CD14-positive monocyte (primary cell): Measurements from ENCODE around the gene PPP1R12B. TPM values are rescaled to one million over a fixed set of nuclear protein-coding genes. Genes with fewer than 3 reads are reported as not detected.
"Not testable (repeated sequence)": the region's sequence is repeated elsewhere in the genome, so short reads cannot be mapped to it uniquely, and the experiment has no call there.

Experiments used
- DNase-seq, 3 donors: peaks; one replicate each; pipeline ENCODE4 v3.0.0-alpha.2; 2011 to 2022
- H2AFZ ChIP-seq: 2 replicates; pipeline ENCODE4 v1.6.0; 2012; ENCODE audit warnings: mild to moderate bottlenecking, low read depth, low read length, inconsistent platforms; ENCODE audit not compliant: insufficient read depth, poor library complexity, severe bottlenecking
- H3K27ac ChIP-seq, 2 donors: 1 replicate in 1 of 2; 2 replicates in 1 of 2; pipeline ENCODE4 v1.5.1; 2012 to 2013; ENCODE audit warnings: low read length in 2 of 2, control low read depth in 1 of 2, inconsistent platforms in 1 of 2, low read depth in 1 of 2, mild to moderate bottlenecking in 1 of 2
- H3K27me3 ChIP-seq, 2 donors: one replicate each; pipeline versions ENCODE4 v1.6.0 to v1.6.1; 2011 to 2013; ENCODE audit warnings: low read length in 2 of 2; ENCODE audit not compliant: control insufficient read depth in 2 of 2, insufficient read depth in 2 of 2
- H3K36me3 ChIP-seq, 2 donors: replicated peaks in 1 of 2; 1 replicate in 1 of 2; 2 replicates in 1 of 2; pipeline versions ENCODE4 v1.5.1 to v1.6.1; 2012 to 2013; ENCODE audit warnings: low read length in 2 of 2, control low read depth in 1 of 2, inconsistent platforms in 1 of 2, mild to moderate bottlenecking in 1 of 2; ENCODE audit not compliant: insufficient read depth in 2 of 2, control insufficient read depth in 1 of 2
- H3K4me1 ChIP-seq, 2 donors: 1 replicate in 1 of 2; 2 replicates in 1 of 2; pipeline versions ENCODE4 v1.5.1 to v1.6.1; 2012 to 2013; ENCODE audit warnings: low read length in 2 of 2, control low read depth in 1 of 2, inconsistent platforms in 1 of 2, mild to moderate bottlenecking in 1 of 2, moderate library complexity in 1 of 2; ENCODE audit not compliant: insufficient read depth in 2 of 2, control insufficient read depth in 1 of 2
- H3K4me2 ChIP-seq: replicated peaks from 2 replicates; pipeline ENCODE3; 2012; ENCODE audit warnings: low read length, moderate library complexity, mild to moderate bottlenecking; ENCODE audit not compliant: poor library complexity, severe bottlenecking; ENCODE audit errors: extremely low read depth
- H3K4me3 ChIP-seq, 3 experiments: fragments of 200-600 bp in 1 of 3; sonication (generic) in 1 of 3; replicated peaks in 1 of 3; 1 replicate in 2 of 3; 2 replicates in 1 of 3; pipeline ENCODE4 v1.5.1; 2011 to 2013; ENCODE audit warnings: low read length in 3 of 3, mild to moderate bottlenecking in 3 of 3, control low read depth in 2 of 3, low read depth in 2 of 3, inconsistent platforms in 1 of 3, moderate library complexity in 1 of 3
- H3K79me2 ChIP-seq: 2 replicates; pipeline ENCODE4 v1.6.0; 2012; ENCODE audit warnings: mild to moderate bottlenecking, control low read depth, inconsistent platforms, low read length, moderate library complexity; ENCODE audit not compliant: insufficient read depth
- H3K9ac ChIP-seq: 2 replicates; pipeline ENCODE4 v1.6.0; 2017; ENCODE audit warnings: low read length, mild to moderate bottlenecking; ENCODE audit not compliant: insufficient read depth, poor library complexity, severe bottlenecking
- H3K9me3 ChIP-seq, 2 donors: replicated peaks in 1 of 2; 1 replicate in 1 of 2; 2 replicates in 1 of 2; pipeline versions ENCODE4 v1.5.1 to v1.6.1; 2012 to 2013; ENCODE audit warnings: low read length in 2 of 2, control low read depth in 1 of 2; ENCODE audit not compliant: control insufficient read depth in 1 of 2, insufficient read depth in 1 of 2
- H4K20me1 ChIP-seq: 2 replicates; pipeline ENCODE4 v1.6.0; 2012; ENCODE audit warnings: mild to moderate bottlenecking, low read length, control low read depth, moderate library complexity; ENCODE audit not compliant: insufficient read depth
- H3K27ac Mint-ChIP-seq, 7 donors: one replicate each; pipeline ENCODE4 v1.8.0; 2020; ENCODE audit warnings: mild to moderate bottlenecking in 7 of 7, mixed read lengths in 7 of 7, moderate library complexity in 6 of 7, inconsistent platforms in 2 of 7
- H3K27me3 Mint-ChIP-seq, 3 donors: one replicate each; pipeline ENCODE4 v1.8.0; 2021 to 2022; ENCODE audit warnings: low read depth in 3 of 3, mild to moderate bottlenecking in 3 of 3, mixed read lengths in 3 of 3, moderate library complexity in 3 of 3, inconsistent platforms in 1 of 3
- H3K36me3 Mint-ChIP-seq, 2 donors: one replicate each; pipeline ENCODE4 v1.8.0; 2020; ENCODE audit warnings: mixed read lengths in 2 of 2, inconsistent platforms in 1 of 2, mild to moderate bottlenecking in 1 of 2
- H3K4me1 Mint-ChIP-seq: one replicate; pipeline ENCODE4 v1.8.0; 2020; ENCODE audit warnings: mild to moderate bottlenecking, mixed read lengths
- H3K4me3 Mint-ChIP-seq, 2 donors: one replicate each; pipeline ENCODE4 v1.8.0; 2020; ENCODE audit warnings: mild to moderate bottlenecking in 2 of 2, mixed read lengths in 2 of 2, moderate library complexity in 1 of 2
- H3K9me3 Mint-ChIP-seq, 7 donors: one replicate each; pipeline ENCODE4 v1.8.0; 2020 to 2022; ENCODE audit warnings: mixed read lengths in 7 of 7, mild to moderate bottlenecking in 6 of 7, moderate library complexity in 6 of 7, inconsistent platforms in 2 of 7
- WGBS: methylation state at CpG from one replicate; pipeline ENCODE4 v1.1.5; 2013; ENCODE audit warnings: missing lambda C conversion rate; ENCODE audit not compliant: insufficient coverage; 5-methylcytosine and 5-hydroxymethylcytosine counted together
- intact Hi-C, 2 donors: fragments of 100-400 bp; cut with micrococcal nuclease; formaldehyde crosslinking; loops; one replicate each; pipeline versions ENCODE4 v1.15.0 to v1.15.1; 2023
- polyA plus RNA-seq, 3 donors: library from polyadenylated mRNA; depleted of rRNA in 1 of 3; unstranded in 2 of 3; stranded (reverse) in 1 of 3; fragments of 300-500 nt in 2 of 3; fragments of >200 nt in 1 of 3; fragmentation: Illumina TruSeq in 2 of 3; gene quantifications; 1 replicate in 2 of 3; 2 replicates in 1 of 3; pipeline ENCODE4 v1.2.3, GENCODE V29; 2012 to 2021
- TF ChIP-seq, protein P1 (sequence below): fragments of 200-600 bp; IDR thresholded peaks from one replicate; pipeline ENCODE4 v1.8.0; 2022; ENCODE audit warnings: antibody characterized with exemption, mild to moderate bottlenecking

The PPP1R12B gene
- polyA plus RNA-seq, 3 donors: 1.3 to 12.2 (median 1.7) TPM

DNA sequence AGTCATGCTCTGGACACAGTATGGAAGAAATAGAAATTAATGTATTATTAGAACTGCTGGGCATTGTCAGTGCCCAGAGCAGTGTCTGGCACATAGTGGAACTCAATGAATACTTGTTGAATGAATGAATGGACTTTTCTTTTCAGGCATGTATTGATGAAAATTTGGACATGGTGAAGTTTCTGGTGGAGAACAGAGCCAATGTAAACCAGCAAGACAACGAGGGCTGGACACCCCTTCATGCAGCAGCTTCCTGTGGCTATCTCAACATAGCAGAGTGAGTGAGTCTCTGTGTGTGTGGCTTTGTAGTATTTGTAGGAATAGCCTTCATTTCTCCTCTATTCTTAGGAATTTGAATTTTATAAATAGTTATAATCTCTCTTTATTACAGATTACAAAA is 68.1 kb downstream of the PPP1R12B start:
- Histone ChIP-seq H2AFZ (no peak overlapping the region), H3K36me3 (no peaks in the 10 kb centered on the region), H3K27ac (no peak overlapping the region), H3K4me1 (no peaks in the 10 kb centered on the region), H3K9me3 (no peaks in the 10 kb centered on the region), H4K20me1 (no peaks in the 10 kb centered on the region), H3K9ac (no peak overlapping the region), H3K27me3 (no peaks in the 10 kb centered on the region), H3K79me2 (no peaks in the 10 kb centered on the region), H3K4me2 (no peak overlapping the region), H3K4me3 (no peak overlapping the region)
- intact Hi-C loops: no loop called here
- TF ChIP-seq, protein P1, sequence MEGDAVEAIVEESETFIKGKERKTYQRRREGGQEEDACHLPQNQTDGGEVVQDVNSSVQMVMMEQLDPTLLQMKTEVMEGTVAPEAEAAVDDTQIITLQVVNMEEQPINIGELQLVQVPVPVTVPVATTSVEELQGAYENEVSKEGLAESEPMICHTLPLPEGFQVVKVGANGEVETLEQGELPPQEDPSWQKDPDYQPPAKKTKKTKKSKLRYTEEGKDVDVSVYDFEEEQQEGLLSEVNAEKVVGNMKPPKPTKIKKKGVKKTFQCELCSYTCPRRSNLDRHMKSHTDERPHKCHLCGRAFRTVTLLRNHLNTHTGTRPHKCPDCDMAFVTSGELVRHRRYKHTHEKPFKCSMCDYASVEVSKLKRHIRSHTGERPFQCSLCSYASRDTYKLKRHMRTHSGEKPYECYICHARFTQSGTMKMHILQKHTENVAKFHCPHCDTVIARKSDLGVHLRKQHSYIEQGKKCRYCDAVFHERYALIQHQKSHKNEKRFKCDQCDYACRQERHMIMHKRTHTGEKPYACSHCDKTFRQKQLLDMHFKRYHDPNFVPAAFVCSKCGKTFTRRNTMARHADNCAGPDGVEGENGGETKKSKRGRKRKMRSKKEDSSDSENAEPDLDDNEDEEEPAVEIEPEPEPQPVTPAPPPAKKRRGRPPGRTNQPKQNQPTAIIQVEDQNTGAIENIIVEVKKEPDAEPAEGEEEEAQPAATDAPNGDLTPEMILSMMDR: no peak
- WGBS: no CpG with 5 or more reads among the region's 1 CpG
- Mint-ChIP-seq H3K4me3 (no peak overlapping the region), H3K36me3 (peaks cover 24 to 29% of the 10 kb centered on the region in 2 donors), H3K27ac (no peak overlapping the region), H3K9me3 (no peaks in the 10 kb centered on the region), H3K4me1 (peaks cover 5% of the 10 kb centered on the region), H3K27me3 (no peaks in the 10 kb centered on the region)
- DNase-seq: no peak

DNA sequence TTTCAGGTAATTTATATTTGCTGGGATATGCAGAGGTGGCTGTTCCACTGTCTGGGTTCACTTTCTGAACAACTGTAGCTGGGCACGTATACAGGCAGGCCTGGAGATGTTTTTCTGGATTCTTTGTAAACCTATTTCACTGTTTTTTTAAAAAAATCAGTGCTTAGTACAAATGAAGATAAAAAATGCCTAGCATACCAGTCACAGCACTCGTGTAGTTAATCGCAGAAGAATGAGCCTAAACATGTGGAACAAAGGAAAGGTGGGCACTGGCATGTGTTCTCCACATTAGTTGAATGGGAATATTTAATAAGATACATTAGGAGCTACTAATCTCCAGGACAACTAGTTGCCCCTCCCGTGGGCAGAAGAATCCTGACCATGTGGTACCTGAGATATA is 68.6 kb downstream of the PPP1R12B start:
- not testable (repeated sequence) for H3K4me3 Mint-ChIP-seq
- H3K27ac Mint-ChIP-seq: peak overlapping the region in 1 of 7 donors; percentile 8

DNA sequence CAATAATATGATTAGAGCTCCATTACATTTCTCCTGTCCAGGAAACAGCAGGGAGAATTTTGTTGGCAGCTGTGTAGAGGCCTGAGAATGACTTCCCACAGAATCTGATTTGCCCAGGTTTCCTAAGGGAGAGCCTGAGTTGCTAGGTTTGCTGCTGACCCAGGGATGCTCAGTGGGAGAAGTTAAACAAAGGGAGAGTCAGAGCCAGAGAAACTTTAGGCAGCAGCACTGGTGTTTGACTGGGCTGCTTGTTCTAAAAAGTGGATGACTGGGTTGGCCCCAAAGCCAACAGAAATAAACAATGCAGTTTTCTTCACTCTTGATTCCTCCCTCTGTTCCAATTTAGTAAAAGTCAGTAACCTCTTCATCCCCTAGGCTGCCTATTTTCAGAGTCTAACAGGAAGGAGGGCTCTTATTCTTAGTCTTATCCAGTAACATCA is 69.3 kb downstream of the PPP1R12B start:
- H3K4me2 ChIP-seq, H3K9ac ChIP-seq, H3K79me2 ChIP-seq, H3K27ac ChIP-seq, H3K9me3 Mint-ChIP-seq, H3K4me3 ChIP-seq, H3K27me3 Mint-ChIP-seq, H2AFZ ChIP-seq, H4K20me1 ChIP-seq, H3K4me1 ChIP-seq, DNase-seq, H3K4me1 Mint-ChIP-seq, H3K9me3 ChIP-seq, H3K27me3 ChIP-seq, H3K4me3 Mint-ChIP-seq, H3K36me3 ChIP-seq, intact Hi-C loops: not testable (repeated sequence)
- Mint-ChIP-seq H3K27ac (peak overlapping the region in 1 of 7 donors; percentile 60), H3K36me3 (peaks cover 29 to 34% of the 10 kb centered on the region in 2 donors)

More for the DNA sequence above, 68.6 kb downstream of the PPP1R12B start:
- H3K27ac ChIP-seq, intact Hi-C loops, H3K9me3 ChIP-seq, H3K9me3 Mint-ChIP-seq, H3K27me3 ChIP-seq, H4K20me1 ChIP-seq, H3K4me3 ChIP-seq, H3K4me1 Mint-ChIP-seq, H2AFZ ChIP-seq, H3K27me3 Mint-ChIP-seq, H3K79me2 ChIP-seq, H3K4me2 ChIP-seq, H3K36me3 ChIP-seq, H3K9ac ChIP-seq, H3K4me1 ChIP-seq, DNase-seq: not testable (repeated sequence)
- H3K36me3 Mint-ChIP-seq: peaks cover 24 to 29% of the 10 kb centered on the region in 2 donors
- WGBS: no CpG with 5 or more reads among the region's 4 CpGs

DNA sequence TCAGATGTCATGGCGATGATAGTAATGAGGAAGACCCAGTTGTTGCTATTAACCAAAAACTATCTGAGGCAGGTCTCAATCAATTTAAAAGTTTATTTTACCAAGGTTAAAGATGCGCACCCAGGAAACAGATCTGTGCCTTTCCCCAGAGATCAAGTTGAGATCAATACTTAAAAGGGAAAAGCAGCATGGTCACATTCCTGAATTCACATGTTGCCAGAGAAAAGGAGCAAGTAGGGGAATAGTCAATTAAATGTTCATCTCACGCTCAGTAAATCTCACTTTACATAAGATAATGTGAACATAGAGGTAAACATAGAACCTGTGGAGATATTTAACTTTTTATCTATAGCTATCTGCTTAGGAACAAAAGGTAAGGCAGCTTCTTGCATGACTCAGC is 71.2 kb downstream of the PPP1R12B start:
- H3K4me1 Mint-ChIP-seq, H3K27ac ChIP-seq, H3K4me3 Mint-ChIP-seq, H3K4me2 ChIP-seq, H3K9ac ChIP-seq, H3K79me2 ChIP-seq, H3K9me3 Mint-ChIP-seq, H4K20me1 ChIP-seq, H3K27me3 ChIP-seq, DNase-seq, intact Hi-C loops, H3K9me3 ChIP-seq, H3K4me1 ChIP-seq, H3K4me3 ChIP-seq, H3K27me3 Mint-ChIP-seq, H2AFZ ChIP-seq, H3K27ac Mint-ChIP-seq, H3K36me3 ChIP-seq: not testable (repeated sequence)
- peaks cover 42 to 47% of the 10 kb centered on the region in 2 donors for H3K36me3 Mint-ChIP-seq
- 100% methylated on average over 1 of the region's 3 CpGs for WGBS
